Ascending aorta (tissue), 2 donors: Measurements from ENCODE around the gene KIF25. TPM values are rescaled to one million over a fixed set of nuclear protein-coding genes. Genes with fewer than 3 reads are reported as not detected.

ENCODE experiments used
- DNase-seq, 2 donors: peaks; one replicate each; pipeline ENCODE4 v3.0.0-alpha.2; 2019; ENCODE audit warnings: low spot score in 2 of 2
- H3K27ac ChIP-seq, 2 donors: fragments of 200-600 bp; sonication (generic); one replicate each; pipeline ENCODE4 v1.5.1; 2016 to 2017; ENCODE audit warnings: mild to moderate bottlenecking in 1 of 2
- H3K27me3 ChIP-seq: fragments of 200-600 bp; sonication (generic); one replicate; pipeline ENCODE4 v1.5.1; 2017
- H3K36me3 ChIP-seq, 2 donors: fragments of 200-600 bp; sonication (generic); one replicate each; pipeline ENCODE4 v1.5.1; 2016
- H3K4me1 ChIP-seq, 2 donors: fragments of 200-600 bp; sonication (generic); one replicate each; pipeline ENCODE4 v1.5.1; 2016 to 2017; ENCODE audit warnings: mild to moderate bottlenecking in 1 of 2
- H3K4me3 ChIP-seq, 2 donors: fragments of 200-600 bp; sonication (generic); one replicate each; pipeline ENCODE4 v1.5.1; 2016 to 2017; ENCODE audit warnings: mild to moderate bottlenecking in 1 of 2
- H3K9me3 ChIP-seq, 2 donors: fragments of 200-600 bp; sonication (generic); one replicate each; pipeline ENCODE4 v1.5.1; 2016
- intact Hi-C: fragments of 100-400 bp; cut with DNase I; formaldehyde crosslinking; loops from one replicate; pipeline ENCODE4 v1.15.1; 2023
- total RNA-seq: library from RNA; depleted of rRNA; stranded (reverse); fragments of >200 nt; gene quantifications from one replicate; pipeline ENCODE4 v1.1.0, GENCODE V29; 2016
- TF ChIP-seq, protein P1 (sequence below), 3 experiments: fragments of 200-600 bp in 2 of 3; fragments of 450-650 bp in 1 of 3; sonication (generic) in 2 of 3; IDR thresholded peaks; one replicate each; pipeline ENCODE4 v1.5.1; 2016 to 2019; ENCODE audit warnings: antibody characterized with exemption in 3 of 3, mild to moderate bottlenecking in 1 of 3, moderate library complexity in 1 of 3

Gene KIF25
- total RNA-seq, 1 donor from 2014 or later: not detected

DNA sequence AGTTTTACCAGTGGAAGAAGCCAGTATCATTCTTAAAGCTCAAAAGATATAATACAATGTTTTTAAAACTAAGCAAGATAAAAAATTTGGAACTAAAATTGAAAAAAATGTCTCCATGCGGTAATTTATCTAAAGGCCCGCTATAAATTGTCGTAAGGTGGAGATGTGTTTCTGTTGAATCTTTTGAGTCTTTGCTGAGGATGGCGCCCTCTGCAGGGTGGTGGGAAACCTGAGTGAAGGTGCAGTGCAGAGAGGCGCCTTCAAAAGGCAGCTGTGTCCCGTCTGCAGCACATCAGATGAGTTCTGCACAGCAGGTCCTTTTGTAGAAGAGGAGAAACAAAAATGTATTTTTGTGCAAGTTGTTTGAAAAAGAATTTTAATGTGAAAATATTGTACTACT is 29.4 kb upstream of the KIF25 start:
- H3K27me3 ChIP-seq: no peaks in the 10 kb centered on the region
- no peak for DNase-seq
- H3K27ac ChIP-seq: no peak overlapping the region
- H3K36me3 ChIP-seq: peaks cover 24 to 63% of the 10 kb centered on the region in 2 donors
- H3K4me1 ChIP-seq: no peaks in the 10 kb centered on the region
- TF ChIP-seq, protein P1, sequence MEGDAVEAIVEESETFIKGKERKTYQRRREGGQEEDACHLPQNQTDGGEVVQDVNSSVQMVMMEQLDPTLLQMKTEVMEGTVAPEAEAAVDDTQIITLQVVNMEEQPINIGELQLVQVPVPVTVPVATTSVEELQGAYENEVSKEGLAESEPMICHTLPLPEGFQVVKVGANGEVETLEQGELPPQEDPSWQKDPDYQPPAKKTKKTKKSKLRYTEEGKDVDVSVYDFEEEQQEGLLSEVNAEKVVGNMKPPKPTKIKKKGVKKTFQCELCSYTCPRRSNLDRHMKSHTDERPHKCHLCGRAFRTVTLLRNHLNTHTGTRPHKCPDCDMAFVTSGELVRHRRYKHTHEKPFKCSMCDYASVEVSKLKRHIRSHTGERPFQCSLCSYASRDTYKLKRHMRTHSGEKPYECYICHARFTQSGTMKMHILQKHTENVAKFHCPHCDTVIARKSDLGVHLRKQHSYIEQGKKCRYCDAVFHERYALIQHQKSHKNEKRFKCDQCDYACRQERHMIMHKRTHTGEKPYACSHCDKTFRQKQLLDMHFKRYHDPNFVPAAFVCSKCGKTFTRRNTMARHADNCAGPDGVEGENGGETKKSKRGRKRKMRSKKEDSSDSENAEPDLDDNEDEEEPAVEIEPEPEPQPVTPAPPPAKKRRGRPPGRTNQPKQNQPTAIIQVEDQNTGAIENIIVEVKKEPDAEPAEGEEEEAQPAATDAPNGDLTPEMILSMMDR (IDR thresholded peaks at IDR 0.05): peak in 2 of 3 experiments; percentile 17 to 18
- H3K9me3 ChIP-seq: no peaks in the 10 kb centered on the region
- intact Hi-C loops: no loop called here
- no peak overlapping the region for H3K4me3 ChIP-seq

GRCh38 chr6:167970230-167970629 is 27.2 kb upstream of the KIF25 start:
- Histone ChIP-seq H3K4me1 (no peaks in the 10 kb centered on the region), H3K27ac (no peak overlapping the region), H3K36me3 (peaks cover 21 to 50% of the 10 kb centered on the region in 2 donors), H3K9me3 (no peaks in the 10 kb centered on the region), H3K27me3 (no peaks in the 10 kb centered on the region), H3K4me3 (no peak overlapping the region)
- TF ChIP-seq, protein P1 (IDR thresholded peaks at IDR 0.05): no peak
- DNase-seq: no peak
- intact Hi-C loops: no loop called here

DNA sequence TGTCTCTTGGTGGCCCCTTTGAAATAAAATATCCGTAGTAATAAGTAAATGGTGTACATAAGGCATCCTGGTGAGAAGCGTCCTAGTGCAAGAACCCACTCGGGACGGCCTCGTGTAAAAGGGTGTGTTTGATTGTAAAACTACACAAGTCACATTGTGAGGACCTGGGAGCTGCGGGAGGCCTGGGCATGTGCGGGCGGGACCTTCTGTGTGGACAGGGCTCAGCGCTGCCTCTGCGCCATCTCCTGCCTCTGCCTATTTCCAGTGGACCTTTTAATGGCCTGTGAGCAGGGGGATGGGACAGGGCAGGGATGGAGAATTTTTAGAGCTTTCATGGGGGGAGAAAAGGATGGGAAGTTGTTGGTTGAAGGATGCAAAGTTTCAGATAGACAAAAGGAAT is 25.3 kb upstream of the KIF25 start:
- Histone ChIP-seq H3K9me3 (no peaks in the 10 kb centered on the region), H3K4me1 (no peaks in the 10 kb centered on the region), H3K36me3 (peaks cover 11 to 32% of the 10 kb centered on the region in 2 donors), H3K27me3 (no peaks in the 10 kb centered on the region), H3K27ac (no peak overlapping the region), H3K4me3 (no peak overlapping the region)
- no peak for DNase-seq
- intact Hi-C loops: no loop called here
- TF ChIP-seq, protein P1 (IDR thresholded peaks at IDR 0.05): no peak

GRCh38 chr6:167973148-167973885 is 24.2 kb upstream of the KIF25 start:
- no peaks in the 10 kb centered on the region for H3K27me3 ChIP-seq
- no peaks in the 10 kb centered on the region for H3K4me1 ChIP-seq
- intact Hi-C loops: no loop called here
- DNase-seq: no peak
- no peak overlapping the region for H3K27ac ChIP-seq
- no peaks in the 10 kb centered on the region for H3K9me3 ChIP-seq
- TF ChIP-seq, protein P1 (IDR thresholded peaks at IDR 0.05): no peak
- peaks cover 9 to 24% of the 10 kb centered on the region in 2 donors for H3K36me3 ChIP-seq
- H3K4me3 ChIP-seq: no peak overlapping the region

DNA sequence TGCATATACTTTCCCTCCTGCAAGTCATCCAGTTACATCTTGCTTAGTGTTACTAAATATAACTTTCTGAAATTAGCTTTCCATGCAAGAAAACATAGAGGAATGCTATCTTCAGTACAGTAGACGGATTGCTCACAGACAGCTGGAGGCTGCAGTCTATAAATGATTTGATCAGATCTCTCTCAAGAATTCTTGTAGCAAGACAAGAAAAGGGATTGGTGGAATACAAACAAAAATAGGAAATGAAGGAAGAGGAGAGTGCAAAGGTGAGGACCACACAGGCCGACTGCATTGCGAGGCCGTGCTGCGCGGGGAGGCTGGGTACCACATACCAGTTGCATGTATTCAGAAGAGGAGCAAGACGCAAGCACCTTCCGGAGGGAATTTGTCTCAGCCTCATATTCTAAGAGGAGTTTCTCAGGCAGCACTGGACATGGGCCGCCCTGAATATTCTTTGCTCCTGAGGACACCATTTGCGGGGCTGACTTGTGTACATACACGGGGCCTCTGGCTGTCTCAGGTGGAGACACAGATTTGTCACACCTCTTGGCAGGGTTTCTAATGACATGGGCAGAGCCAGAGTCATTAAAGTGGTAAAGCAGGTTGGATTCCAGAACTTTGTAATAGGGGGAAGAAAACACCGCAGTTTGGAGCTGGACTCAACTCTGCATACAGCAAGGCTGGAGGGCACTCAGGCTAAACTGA is 22.7 kb upstream of the KIF25 start:
- Histone ChIP-seq H3K9me3 (no peaks in the 10 kb centered on the region), H3K36me3 (peaks cover 0 to 10% of the 10 kb centered on the region in 2 donors), H3K4me1 (no peaks in the 10 kb centered on the region), H3K27ac (no peak overlapping the region), H3K27me3 (no peaks in the 10 kb centered on the region), H3K4me3 (no peak overlapping the region)
- intact Hi-C loops: no loop called here
- no peak for DNase-seq
- TF ChIP-seq, protein P1 (IDR thresholded peaks at IDR 0.05): no peak
